Body of pancreas (tissue), 4 donors: ENCODE data around the gene ANKRD34A.

Source experiments
- POLR2A ChIP-seq, 3 donors: fragments of 450-650 bp; IDR thresholded peaks; one replicate each; pipeline ENCODE4 v1.6.1; 2016; ENCODE audit warnings: antibody characterized with exemption in 3 of 3, mild to moderate bottlenecking in 2 of 3
- TF ChIP-seq, protein P1 (sequence below), 7 experiments: fragments of 450-650 bp in 4 of 7; fragments of 200-600 bp in 3 of 7; sonication (generic) in 3 of 7; IDR thresholded peaks; one replicate each; pipeline ENCODE4 v1.5.1; 2016 to 2019; ENCODE audit warnings: antibody characterized with exemption in 7 of 7

DNA sequence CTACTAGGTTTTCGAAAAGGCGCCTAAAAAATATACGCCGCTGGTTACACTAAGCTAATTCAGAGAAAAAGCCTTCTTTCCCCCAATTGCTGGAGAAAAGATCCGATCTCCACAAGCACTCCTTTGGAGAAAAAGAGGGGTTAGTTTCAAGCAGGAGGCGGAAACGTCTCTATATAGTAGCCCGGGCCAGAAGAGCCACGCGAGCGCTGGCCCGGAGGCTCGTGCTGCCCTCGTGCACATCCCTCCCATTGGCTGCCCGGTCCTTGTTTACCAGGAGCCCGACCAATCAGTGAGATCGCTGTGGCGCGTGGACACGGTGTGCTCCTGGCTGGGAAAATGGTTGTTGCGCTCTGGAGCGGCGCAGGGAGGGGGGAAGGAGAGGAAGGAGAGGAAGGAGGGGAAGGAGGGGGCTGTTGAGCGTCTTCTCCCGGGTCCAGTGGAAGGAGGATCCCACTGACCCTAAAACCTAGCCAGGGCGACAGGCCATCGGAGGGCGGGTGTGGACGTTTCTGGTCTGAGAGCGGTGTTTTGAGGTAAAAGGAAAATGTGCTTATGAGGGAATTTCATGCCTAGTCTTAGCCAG lies 32.1 kb upstream of the ANKRD34A start, which contains the start of gene TXNIP:
- TF ChIP-seq, protein P1, sequence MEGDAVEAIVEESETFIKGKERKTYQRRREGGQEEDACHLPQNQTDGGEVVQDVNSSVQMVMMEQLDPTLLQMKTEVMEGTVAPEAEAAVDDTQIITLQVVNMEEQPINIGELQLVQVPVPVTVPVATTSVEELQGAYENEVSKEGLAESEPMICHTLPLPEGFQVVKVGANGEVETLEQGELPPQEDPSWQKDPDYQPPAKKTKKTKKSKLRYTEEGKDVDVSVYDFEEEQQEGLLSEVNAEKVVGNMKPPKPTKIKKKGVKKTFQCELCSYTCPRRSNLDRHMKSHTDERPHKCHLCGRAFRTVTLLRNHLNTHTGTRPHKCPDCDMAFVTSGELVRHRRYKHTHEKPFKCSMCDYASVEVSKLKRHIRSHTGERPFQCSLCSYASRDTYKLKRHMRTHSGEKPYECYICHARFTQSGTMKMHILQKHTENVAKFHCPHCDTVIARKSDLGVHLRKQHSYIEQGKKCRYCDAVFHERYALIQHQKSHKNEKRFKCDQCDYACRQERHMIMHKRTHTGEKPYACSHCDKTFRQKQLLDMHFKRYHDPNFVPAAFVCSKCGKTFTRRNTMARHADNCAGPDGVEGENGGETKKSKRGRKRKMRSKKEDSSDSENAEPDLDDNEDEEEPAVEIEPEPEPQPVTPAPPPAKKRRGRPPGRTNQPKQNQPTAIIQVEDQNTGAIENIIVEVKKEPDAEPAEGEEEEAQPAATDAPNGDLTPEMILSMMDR (IDR thresholded peaks at IDR 0.05): no peak
- peak; percentile 97 to 100 (median 100) for TF ChIP-seq POLR2A (IDR thresholded peaks at IDR 0.05)
